NCI-H2227 treated with DMSO at 0.1 percent for 48 hours (cell line): ENCODE data around the gene KCNT2.
A peak's percentile ranks its signal among the peaks of the same experiment; 100 is the strongest.

Source experiments
- DNase-seq: peaks from one replicate; lab custom pipeline; 2025; lab: John Stamatoyannopoulos, UW

Gene KCNT2

GRCh38 chr1:196393742-196394141 is 214.5 kb downstream of the KCNT2 start:
- no peak for DNase-seq

GRCh38 chr1:196393282-196393681 is 215.0 kb downstream of the KCNT2 start:
- DNase-seq, result no peak

GRCh38 chr1:196387766-196388165 is 220.5 kb downstream of the KCNT2 start:
- no peak for DNase-seq

- no peak for DNase-seq
Measured at GRCh38 chr1:196385109-196385508, 223.1 kb downstream of the KCNT2 start.

- DNase-seq, result no peak
Measured at GRCh38 chr1:196382383-196382782, 225.9 kb downstream of the KCNT2 start.

- no peak for DNase-seq
Measured at GRCh38 chr1:196381544-196381943, 226.7 kb downstream of the KCNT2 start.

- no peak for DNase-seq
Measured at GRCh38 chr1:196380316-196380715, 227.9 kb downstream of the KCNT2 start.

GRCh38 chr1:196377811-196378210 is 230.4 kb downstream of the KCNT2 start:
- no peak for DNase-seq

- DNase-seq, result no peak
Measured at GRCh38 chr1:196376630-196377328, 231.5 kb downstream of the KCNT2 start.

GRCh38 chr1:196373798-196374197 is 234.4 kb downstream of the KCNT2 start:
- no peak for DNase-seq

GRCh38 chr1:196372896-196373536 is 235.2 kb downstream of the KCNT2 start:
- DNase-seq, result peak; percentile 18

- DNase-seq, result no peak
Measured at GRCh38 chr1:196367838-196368237, 240.4 kb downstream of the KCNT2 start.

GRCh38 chr1:196366817-196367495 is 241.3 kb downstream of the KCNT2 start:
- DNase-seq, result no peak

GRCh38 chr1:196361112-196361714 is 247.0 kb downstream of the KCNT2 start:
- DNase-seq, result no peak

GRCh38 chr1:196357913-196358312 is 250.3 kb downstream of the KCNT2 start:
- no peak for DNase-seq

GRCh38 chr1:196355206-196355786 is 252.9 kb downstream of the KCNT2 start:
- no peak for DNase-seq

- no peak for DNase-seq
Measured at GRCh38 chr1:196344453-196344852, 263.8 kb downstream of the KCNT2 start.

GRCh38 chr1:196324345-196324744 is 283.9 kb downstream of the KCNT2 start:
- no peak for DNase-seq

GRCh38 chr1:196323869-196324268 is 284.4 kb downstream of the KCNT2 start:
- no peak for DNase-seq

- no peak for DNase-seq
Measured at GRCh38 chr1:196319301-196319700, 288.9 kb downstream of the KCNT2 start.

GRCh38 chr1:196317535-196318522 is 290.4 kb downstream of the KCNT2 start:
- peak; percentile 35 for DNase-seq
